OCI-LY7 (cell line): Measurements from ENCODE around the gene ABCD1.

Source experiments
- EZH2phosphoT487 ChIP-seq: fragments of 200-600 bp; sonication (generic); IDR thresholded peaks from 2 replicates; pipeline ENCODE4 v1.6.1; 2018; ENCODE audit warnings: low read depth, borderline replicate concordance, mild to moderate bottlenecking, mixed run types, antibody characterized with exemption, low read length, moderate library complexity, mixed read lengths
- TF ChIP-seq, protein P1 (sequence below): fragments of 200-600 bp; sonication (generic); conservative IDR thresholded peaks from 2 replicates; pipeline ENCODE4 v1.5.1; 2014; ENCODE audit warnings: mild to moderate bottlenecking, antibody characterized with exemption, low read length, moderate library complexity, mixed read lengths

- TF ChIP-seq, protein P1, sequence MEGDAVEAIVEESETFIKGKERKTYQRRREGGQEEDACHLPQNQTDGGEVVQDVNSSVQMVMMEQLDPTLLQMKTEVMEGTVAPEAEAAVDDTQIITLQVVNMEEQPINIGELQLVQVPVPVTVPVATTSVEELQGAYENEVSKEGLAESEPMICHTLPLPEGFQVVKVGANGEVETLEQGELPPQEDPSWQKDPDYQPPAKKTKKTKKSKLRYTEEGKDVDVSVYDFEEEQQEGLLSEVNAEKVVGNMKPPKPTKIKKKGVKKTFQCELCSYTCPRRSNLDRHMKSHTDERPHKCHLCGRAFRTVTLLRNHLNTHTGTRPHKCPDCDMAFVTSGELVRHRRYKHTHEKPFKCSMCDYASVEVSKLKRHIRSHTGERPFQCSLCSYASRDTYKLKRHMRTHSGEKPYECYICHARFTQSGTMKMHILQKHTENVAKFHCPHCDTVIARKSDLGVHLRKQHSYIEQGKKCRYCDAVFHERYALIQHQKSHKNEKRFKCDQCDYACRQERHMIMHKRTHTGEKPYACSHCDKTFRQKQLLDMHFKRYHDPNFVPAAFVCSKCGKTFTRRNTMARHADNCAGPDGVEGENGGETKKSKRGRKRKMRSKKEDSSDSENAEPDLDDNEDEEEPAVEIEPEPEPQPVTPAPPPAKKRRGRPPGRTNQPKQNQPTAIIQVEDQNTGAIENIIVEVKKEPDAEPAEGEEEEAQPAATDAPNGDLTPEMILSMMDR: no peak
- TF ChIP-seq EZH2phosphoT487: no peak
Measured at GRCh38 chrX:153725832-153726285, 1.2 kb downstream of the ABCD1 start.
